Right renal cortex interstitium (tissue), 3 donors: ENCODE measurements around the gene DNAH6. TPM values are rescaled to one million over a fixed set of nuclear protein-coding genes. Genes with fewer than 3 reads are reported as not detected.

ENCODE experiments used
- DNase-seq, 3 donors: peaks; one replicate each; pipeline ENCODE4 v3.0.0-alpha.2; 2013; ENCODE audit warnings: low read depth in 3 of 3, low spot score in 2 of 3
- polyA plus RNA-seq, 3 donors: library from polyadenylated mRNA; unstranded; fragments of 120-200 nt; gene quantifications; one replicate each; pipeline ENCODE4 v1.2.1, GENCODE V29; 2013; ENCODE audit not compliant: insufficient read length in 3 of 3

DNAH6 gene
- polyA plus RNA-seq, 3 donors, result 1.8 to 2.5 (median 1.9) TPM

GRCh38 chr2:84788498-84788897, 272.2 kb downstream of the DNAH6 start:
- no peak for DNase-seq

- no peak for DNase-seq
Measured at GRCh38 chr2:84792856-84793522, 276.7 kb downstream of the DNAH6 start.

GRCh38 chr2:84793641-84794040, 277.3 kb downstream of the DNAH6 start:
- no peak for DNase-seq

GRCh38 chr2:84796798-84797197, 280.5 kb downstream of the DNAH6 start:
- DNase-seq, result no peak

- no peak for DNase-seq
Measured at GRCh38 chr2:84797271-84797670, 281.0 kb downstream of the DNAH6 start.

- no peak for DNase-seq
Measured at GRCh38 chr2:84799772-84800171, 283.5 kb downstream of the DNAH6 start.

GRCh38 chr2:84800194-84800805, 284.0 kb downstream of the DNAH6 start:
- no peak for DNase-seq

GRCh38 chr2:84801811-84802210, 285.5 kb downstream of the DNAH6 start:
- DNase-seq, result no peak

- DNase-seq, result no peak
Measured at GRCh38 chr2:84805250-84805958, 289.1 kb downstream of the DNAH6 start.

GRCh38 chr2:84807063-84807485, 290.8 kb downstream of the DNAH6 start:
- no peak for DNase-seq

GRCh38 chr2:84808279-84808678, 292.0 kb downstream of the DNAH6 start:
- DNase-seq, result no peak

GRCh38 chr2:84811839-84812431, 295.6 kb downstream of the DNAH6 start:
- no peak for DNase-seq

- no peak for DNase-seq
Measured at GRCh38 chr2:84815146-84815545, 298.8 kb downstream of the DNAH6 start.

GRCh38 chr2:84816426-84817026, 300.2 kb downstream of the DNAH6 start:
- DNase-seq, result no peak

- DNase-seq, result no peak
Measured at GRCh38 chr2:84817239-84817655, 300.9 kb downstream of the DNAH6 start.

GRCh38 chr2:84821806-84822205, 305.5 kb downstream of the DNAH6 start:
- DNase-seq, result no peak

GRCh38 chr2:84823229-84823628, 306.9 kb downstream of the DNAH6 start:
- no peak for DNase-seq

- DNase-seq, result no peak
Measured at GRCh38 chr2:84823788-84824187, 307.5 kb downstream of the DNAH6 start.

- DNase-seq, result no peak
Measured at GRCh38 chr2:84827978-84828575, 311.8 kb downstream of the DNAH6 start.

- DNase-seq, result no peak
Measured at GRCh38 chr2:84829693-84830092, 313.4 kb downstream of the DNAH6 start.

GRCh38 chr2:84830095-84830494, 313.8 kb downstream of the DNAH6 start:
- DNase-seq, result no peak
